Measurements from ENCODE around the gene NYAP2.

GRCh38 chr2:225582355-225583116, 183.0 kb downstream of the NYAP2 start:
- TF ChIP-seq TEAD4 (IDR thresholded peaks at IDR 0.05) (no peak), TAF1 (IDR thresholded peaks at IDR 0.05; ENCODE audit: low read depth) (no peak), FOXM1 (IDR thresholded peaks at IDR 0.05; ENCODE audit: borderline replicate concordance, low read depth) (no peak), MAX (IDR thresholded peaks at IDR 0.05) (no peak), CEBPB (IDR thresholded peaks at IDR 0.05) (no peak), RAD21 (IDR thresholded peaks at IDR 0.05; ENCODE audit: low read depth) (no peak), YY1 (IDR thresholded peaks at IDR 0.05; ENCODE audit: low read depth) (no peak), EP300 (IDR thresholded peaks at IDR 0.05; ENCODE audit: borderline replicate concordance) (no peak), REST (IDR thresholded peaks at IDR 0.05; ENCODE audit: low read depth) (no peak)

Data from Ishikawa (cell line).